GM18499 (cell line): ENCODE data around the gene ZBTB16.

Experiments
- ATAC-seq: cut with Tn5 transposase; IDR thresholded peaks from one replicate; pipeline ENCODE4 v1.9.1; 2021; ENCODE audit warnings: moderate number of reproducible peaks; ENCODE audit not compliant: insufficient read depth, unreplicated experiment

The ZBTB16 gene

DNA sequence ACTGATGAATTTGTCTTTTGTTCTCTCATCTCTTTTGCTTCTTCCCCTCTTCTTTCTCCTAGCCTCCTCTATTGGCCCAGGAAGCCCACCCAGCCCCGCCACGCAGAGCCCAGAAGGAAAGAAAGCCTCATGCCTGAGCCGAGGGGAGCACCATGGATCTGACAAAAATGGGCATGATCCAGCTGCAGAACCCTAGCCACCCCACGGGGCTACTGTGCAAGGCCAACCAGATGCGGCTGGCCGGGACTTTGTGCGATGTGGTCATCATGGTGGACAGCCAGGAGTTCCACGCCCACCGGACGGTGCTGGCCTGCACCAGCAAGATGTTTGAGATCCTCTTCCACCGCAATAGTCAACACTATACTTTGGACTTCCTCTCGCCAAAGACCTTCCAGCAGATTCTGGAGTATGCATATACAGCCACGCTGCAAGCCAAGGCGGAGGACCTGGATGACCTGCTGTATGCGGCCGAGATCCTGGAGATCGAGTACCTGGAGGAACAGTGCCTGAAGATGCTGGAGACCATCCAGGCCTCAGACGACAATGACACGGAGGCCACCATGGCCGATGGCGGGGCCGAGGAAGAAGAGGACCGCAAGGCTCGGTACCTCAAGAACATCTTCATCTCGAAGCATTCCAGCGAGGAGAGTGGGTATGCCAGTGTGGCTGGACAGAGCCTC lies 3.8 kb downstream of the ZBTB16 start:
- ATAC-seq, result no peak

DNA sequence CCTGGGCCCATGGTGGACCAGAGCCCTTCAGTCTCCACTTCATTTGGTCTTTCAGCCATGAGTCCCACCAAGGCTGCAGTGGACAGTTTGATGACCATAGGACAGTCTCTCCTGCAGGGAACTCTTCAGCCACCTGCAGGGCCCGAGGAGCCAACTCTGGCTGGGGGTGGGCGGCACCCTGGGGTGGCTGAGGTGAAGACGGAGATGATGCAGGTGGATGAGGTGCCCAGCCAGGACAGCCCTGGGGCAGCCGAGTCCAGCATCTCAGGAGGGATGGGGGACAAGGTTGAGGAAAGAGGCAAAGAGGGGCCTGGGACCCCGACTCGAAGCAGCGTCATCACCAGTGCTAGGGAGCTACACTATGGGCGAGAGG lies 4.3 kb downstream of the ZBTB16 start:
- no peak for ATAC-seq

DNA sequence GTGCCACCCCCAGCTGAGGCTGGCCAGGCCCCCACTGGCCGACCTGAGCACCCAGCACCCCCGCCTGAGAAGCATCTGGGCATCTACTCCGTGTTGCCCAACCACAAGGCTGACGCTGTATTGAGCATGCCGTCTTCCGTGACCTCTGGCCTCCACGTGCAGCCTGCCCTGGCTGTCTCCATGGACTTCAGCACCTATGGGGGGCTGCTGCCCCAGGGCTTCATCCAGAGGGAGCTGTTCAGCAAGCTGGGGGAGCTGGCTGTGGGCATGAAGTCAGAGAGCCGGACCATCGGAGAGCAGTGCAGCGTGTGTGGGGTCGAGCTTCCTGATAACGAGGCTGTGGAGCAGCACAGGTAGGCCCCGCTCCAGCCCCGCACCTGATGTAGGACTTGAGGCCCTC lies 4.7 kb downstream of the ZBTB16 start:
- no peak for ATAC-seq

DNA sequence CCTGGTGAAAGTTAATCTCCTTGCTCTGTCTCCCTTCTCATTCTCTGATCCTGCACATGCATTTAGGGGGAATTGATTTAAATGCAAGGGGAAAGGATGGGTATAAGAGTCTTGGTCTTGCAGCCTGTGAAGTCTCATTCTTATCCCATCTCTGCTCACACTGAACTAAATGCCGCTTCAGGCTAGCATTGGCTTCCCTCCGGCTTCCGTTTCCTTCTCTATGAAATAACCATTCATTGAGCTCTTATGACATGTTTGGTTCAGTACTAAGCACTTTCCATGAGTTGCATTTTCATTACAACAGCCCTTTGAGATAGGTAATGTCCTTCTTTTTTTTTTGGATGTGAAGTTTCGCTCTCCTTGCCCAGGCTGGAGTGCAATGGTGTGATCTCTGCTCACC lies 5.6 kb downstream of the ZBTB16 start:
- ATAC-seq, result no peak

DNA sequence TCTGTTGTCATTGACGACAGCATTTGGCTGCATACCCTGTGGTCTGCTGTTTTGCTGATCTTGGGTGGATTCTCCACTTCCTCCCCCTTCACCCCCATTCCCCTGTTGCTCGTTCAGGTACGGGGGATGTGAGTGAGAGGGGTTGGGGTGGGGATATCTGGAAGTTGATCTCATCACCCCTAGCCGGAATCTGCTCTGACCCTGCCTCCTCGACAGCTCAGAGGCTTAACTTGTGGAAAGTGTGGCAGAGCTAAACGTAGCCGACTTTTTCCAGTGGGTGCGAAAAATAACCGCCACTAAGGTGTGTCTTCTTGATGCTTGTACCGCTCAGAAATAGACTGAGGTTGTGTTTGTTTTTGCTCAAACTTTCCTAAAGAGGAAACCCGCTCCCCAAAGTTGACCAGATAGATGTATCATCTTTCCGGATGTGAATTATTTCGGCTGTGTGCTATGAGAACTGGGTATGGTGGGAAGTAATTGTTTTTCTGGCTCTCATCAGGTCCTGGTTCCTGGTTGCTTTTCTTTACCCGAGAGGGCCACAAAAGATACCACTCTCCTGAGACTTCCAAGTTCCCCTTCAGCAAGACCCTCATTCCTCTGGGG lies 6.6 kb downstream of the ZBTB16 start:
- no peak for ATAC-seq

DNA sequence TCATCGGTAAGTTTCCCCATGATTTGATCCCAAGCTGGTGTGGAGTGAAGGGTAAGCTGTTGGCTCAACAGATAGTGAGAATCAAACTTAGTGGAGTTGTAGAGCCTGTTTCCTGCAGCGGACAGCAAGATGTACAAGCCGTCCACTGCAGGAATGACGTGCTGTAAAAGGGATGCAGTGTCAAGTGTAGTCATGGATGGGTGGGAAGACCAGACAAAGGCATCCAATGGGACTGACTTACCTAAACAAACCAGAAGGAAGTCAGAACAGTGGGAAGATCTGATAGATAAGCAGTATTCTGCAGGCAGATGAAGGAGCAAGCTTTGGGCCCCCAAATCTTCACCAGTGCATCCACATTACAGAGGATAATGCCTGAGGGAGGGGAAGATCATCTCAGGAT lies 8.8 kb downstream of the ZBTB16 start:
- no peak for ATAC-seq

DNA sequence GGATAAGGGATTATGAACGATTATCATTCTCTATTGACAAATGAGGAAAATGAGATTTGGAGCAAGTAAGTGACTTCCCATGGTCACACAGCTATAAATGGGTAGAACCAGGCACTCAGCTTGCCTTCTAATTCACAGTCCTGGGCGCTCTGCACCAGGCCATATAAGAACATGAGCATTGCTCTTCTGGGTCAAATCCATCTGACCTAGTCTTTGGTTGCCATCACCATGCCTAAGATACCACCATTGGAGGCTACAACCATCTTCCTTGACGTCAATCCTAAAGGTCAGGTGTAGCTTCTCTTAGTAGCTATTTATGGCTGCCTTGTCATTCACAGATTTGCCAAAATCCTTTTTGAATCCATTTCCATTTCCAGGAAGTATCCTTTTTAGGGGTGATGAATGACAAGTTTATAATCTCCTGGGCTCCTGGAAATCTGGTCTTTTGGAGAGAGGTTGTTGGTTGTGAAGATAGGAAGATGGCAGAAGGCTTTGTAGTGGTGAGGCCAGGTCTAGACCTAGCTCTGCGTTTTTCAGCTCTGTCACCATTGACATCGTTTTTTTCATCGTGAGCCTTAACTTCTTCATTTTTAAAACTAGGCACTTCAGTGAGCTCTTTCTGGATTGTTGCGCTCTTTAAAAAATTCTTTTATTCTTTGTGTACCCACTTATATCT lies 11.1 kb downstream of the ZBTB16 start:
- no peak for ATAC-seq

DNA sequence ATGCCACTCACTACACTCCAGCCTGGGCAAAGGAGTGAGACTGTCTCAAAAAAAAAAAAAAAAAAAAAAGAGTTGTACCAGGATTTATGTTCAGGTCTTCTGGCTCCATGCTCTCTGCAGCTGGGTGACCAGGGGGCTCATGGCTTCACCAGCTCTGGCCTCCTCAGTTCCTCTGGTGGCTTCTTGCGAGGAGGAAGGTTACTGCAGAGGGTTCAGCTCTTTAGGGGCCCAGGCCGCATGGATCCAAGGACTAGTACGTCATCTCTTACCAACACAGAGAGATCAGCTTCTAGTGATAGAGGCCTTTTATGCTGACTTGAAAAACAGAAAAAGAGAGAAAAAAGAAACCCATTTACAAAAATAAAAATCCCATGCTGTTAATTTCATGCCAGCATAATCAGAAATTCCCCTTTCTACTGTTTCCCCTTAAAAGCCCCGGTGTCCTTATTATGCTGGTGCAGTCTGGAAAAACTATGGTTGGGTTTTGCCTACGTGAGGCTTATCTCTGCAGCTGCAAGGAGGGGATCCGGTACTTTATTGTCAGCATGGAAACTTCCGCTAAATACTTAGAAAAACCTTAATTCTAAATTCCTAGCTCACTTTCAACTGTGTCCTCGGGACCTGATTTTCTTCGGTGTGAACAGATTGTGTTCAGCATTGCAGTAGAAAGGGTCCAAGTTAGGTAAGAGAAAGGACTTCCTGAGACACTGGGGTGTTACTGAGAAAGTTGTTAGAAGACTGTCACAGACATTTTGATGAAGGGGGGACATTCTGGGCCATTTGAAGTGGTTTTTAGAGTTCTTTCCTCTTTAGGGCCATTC lies 13.7 kb downstream of the ZBTB16 start:
- ATAC-seq, result no peak

DNA sequence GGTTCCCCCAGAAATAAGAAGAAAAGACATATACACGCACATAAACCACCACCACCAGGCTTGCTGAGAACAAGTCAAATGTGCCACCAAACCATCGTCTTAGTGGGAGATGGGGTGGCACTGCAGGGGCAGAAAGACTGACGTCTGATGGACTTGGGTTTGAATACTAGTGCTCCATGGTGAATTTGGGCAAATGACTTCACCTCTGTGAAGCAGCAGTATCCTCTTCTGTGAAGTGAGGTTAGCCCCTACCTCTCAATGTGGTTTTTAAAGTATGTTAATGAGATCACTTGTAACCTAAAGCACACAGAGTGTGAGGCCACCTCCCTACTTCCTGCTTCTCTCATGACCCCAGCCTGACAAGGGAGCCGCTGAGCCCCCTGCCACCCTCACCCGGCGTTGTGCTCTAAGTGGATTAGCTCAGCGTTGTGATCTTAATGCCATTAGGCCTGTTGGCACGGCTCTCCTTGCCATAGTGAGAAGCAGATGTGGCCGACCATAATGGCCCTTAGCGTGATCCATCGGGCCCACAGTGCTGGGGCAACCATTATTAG lies 14.4 kb downstream of the ZBTB16 start:
- no peak for ATAC-seq

DNA sequence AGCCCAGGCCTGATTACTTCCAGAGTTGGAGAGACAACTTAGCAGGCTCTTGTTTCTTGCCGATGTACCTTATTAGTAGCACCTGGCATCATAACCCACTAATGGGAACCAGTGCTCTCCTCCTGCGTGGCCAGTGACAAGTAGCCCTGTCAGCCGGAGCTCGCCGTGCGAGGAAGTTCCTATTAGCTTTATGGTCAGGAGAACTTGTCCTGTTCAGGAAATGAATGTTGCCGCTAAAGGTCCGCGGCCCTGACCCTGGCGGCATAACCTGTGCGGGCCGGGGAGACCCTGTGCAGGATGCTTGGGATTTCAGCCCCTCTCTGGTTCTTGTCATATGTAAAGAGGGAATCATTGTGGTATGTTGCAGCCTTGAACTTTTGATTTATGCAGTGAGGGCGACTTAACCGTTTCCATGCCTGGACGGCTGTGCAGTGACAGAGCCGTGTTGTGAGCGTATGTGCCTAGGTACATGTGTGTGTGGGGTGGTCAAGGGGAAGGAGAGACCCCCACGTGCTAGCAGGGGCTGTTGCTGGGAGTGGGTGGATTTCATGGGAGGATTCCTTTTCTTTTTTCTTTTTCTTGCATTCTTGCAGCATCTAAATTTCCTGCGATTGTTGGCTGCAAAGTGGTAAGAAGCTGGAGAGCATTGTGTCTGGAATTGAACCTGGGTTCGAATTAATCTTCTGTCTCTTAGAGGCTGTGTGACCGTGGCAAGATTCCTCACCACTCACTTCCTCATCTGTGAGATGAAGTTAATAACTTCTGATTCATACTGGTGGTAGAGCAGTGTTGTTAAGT lies 15.2 kb downstream of the ZBTB16 start:
- no peak for ATAC-seq

DNA sequence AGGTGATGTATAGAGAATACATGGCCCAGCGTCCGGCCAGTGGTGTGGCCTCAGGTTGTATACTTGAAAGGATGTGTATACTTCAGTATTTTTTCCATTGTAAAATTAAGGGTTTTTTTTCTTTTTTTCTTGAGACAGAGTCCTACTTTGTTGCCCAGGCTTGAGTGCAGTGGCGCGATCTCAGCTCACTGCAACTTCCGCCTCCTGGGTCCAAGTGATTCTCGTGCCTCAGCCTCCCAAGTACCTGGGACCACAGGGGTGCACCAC lies 15.8 kb downstream of the ZBTB16 start:
- no peak for ATAC-seq

DNA sequence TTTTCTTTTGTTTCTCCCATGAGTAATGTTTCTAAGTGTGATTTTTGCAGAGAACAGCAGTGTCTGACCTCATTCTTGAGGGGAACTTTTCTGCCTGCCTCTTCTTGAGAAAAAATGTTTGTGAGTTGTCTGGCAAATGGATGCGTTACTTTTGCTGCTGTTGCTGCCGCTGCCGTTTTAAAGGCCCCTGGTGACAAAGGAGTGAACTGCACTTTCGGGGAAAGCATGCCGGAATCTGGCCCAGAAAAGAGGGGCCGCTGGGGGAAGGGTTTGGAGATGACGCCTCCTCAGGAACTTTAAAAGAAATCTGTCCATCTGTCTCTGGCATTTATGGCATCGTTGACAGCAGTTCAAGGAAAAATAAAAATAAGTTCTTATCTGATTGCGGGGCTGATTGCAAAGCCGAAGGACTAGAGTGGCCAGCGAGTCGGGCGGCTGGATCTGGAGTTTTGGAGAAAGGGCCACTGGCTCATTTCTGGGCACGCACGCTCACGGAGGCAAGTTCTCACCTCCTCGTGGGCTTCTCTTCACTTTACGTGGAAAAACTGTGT lies 16.5 kb downstream of the ZBTB16 start:
- no peak for ATAC-seq

DNA sequence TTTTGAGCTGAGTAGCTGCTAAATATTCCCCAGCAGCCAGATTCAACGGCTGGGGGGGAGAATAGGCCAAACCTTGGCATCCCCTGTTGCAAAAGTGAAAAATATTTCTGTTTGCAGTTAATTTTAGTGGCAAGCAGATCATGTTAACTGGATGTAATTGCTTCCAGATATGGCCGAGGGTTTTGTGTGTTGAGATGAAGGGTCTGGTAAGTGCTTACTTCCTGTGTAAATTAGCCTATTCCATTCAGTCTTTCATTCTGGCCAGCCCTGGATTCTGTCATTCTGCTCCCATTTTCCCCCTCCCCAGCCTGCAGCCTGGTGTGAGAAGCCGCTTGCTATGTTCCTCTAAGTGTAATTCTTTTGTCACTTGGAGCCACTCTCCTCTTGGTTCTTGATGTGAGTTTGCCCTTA lies 17.4 kb downstream of the ZBTB16 start:
- no peak for ATAC-seq

DNA sequence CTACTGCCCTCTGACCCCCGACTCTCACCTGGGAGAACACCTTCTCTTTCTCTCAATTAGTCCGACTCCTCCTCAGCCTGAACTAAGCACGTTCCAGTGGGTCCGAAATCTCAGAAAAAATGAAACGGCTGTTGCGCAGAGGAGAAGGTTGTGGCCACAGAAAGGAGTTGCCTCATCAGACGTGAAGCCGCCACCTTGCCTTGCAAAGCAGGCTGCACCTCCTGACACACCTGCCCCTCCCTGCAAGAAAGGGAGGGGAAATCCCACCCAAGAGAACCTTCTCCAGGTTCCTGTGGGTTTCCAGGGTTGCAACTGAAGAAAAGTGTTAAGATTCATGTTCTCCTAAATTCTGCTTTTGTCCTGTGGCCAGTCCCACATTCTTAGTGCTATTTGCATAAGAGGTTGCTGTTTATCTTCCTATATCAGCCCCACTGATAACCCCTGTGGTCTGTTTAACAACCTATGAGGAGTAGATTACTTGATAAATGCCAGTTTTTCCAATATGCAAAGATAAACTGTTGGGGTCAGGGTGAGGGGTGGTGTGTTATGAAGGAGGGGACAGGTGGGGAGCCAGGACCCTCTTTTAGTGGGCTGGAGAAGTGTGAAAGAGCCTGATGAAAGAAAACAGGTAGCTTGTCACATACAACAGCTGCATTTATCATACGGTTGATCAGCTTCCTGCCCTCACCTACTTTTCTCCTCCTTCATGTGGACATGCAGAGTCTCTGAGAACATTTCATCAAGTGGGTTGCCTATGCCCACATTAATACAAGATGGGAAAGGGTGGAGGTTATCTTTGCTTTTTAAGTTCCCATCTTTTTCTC lies 18.2 kb downstream of the ZBTB16 start:
- no peak for ATAC-seq

DNA sequence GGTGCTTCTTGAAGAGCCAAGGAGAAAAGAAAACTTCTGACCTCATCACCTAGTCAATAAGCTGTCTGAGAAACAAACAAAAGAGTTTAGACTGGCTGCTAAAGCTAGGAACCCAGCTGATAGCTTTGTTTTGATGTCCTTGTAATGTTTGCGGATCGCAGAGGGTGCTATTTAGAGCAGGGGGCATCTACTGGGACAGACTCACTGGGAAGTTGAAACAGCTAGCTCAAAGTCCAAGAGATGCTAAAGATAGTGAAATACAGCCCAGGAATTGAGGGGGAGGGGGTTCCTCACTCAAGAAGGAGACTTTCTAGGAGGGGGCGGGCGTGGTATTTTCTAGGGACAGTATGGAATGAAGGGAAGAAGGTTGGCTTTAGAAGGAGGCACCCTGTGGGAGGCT lies 18.9 kb downstream of the ZBTB16 start:
- ATAC-seq, result no peak

DNA sequence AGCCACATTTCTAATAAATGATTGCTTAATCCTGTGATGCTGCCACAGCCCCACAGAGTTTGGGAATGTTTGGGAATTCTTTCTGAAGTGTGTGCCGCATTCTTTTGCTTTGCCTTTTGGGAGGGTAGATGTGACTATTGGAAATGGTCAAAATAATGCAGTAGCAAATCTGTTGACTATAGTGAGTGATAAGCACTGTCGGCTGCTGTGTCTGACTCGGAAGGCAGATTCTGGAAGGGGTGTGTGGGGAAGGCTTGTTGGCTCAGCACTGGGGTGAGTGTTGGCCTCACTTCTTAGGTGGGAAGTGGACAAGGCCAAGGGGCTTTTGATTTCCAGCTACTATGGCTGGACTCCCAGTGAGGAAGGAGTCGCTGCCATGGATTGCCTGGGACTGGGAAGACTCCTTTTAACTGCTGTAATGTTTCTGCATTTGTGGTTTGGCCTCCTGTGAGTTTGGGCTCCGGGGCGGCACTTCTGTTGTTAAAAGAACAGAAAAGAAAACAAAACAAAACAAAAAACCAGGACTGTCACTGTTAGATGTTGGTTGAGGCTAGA lies 20.1 kb downstream of the ZBTB16 start:
- ATAC-seq, result no peak

DNA sequence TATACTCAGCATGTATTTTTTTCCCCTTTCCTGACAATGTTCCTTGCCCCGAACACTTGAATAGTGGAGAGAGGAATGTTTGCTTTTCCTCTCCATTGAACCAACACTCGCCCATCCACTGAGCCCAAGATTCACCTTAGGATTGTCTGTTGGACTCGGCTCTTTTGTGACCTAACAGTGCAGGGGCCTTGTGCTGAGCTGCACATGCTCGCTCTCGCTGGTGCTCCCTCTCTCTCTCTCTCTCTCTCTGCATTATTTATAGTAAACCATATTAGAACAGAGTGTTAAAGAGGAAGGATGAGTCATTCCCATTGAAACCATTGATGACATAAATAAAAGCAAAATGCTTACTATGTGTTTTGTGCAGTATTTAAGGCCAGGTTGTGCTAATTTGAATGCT lies 20.7 kb downstream of the ZBTB16 start:
- no peak for ATAC-seq

DNA sequence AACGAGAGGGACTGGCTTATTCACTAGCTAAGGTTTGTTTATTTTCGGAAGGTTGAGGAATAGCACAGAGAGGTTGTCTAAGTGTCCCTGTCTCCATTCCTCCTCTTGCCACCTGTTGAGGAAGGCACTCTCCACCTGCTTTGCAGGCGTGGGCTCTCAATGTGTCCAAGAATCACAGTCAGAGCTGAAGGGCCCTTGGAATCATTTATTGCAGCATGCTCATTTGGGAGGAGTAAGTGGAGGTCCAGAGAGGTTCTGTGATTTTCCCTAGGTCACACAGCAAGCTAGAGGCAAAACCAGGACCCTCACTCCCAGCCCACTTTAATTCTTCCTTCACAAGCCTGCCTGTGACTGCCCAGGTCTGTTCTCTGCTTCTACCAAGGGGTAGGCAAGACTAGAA lies 21.3 kb downstream of the ZBTB16 start:
- no peak for ATAC-seq
